GM13977 (cell line): ENCODE results near the gene RGS7.

Experiments used
- DNase-seq: peaks from one replicate; pipeline ENCODE4 v3.0.0; 2012; ENCODE audit warnings: low spot score
- in situ Hi-C: fragments of 300-500 bp; cut with MboI; formaldehyde crosslinking; loops from one replicate; pipeline ENCODE4 v1.12.0; 2022; ENCODE audit warnings: low sequenced_read_pairs, low pct_unique_long_range_greater_than_20kb, mixed read lengths, inconsistent platforms; ENCODE audit not compliant: unreplicated experiment
- TF ChIP-seq, protein P1 (sequence below): IDR thresholded peaks from 2 replicates; pipeline ENCODE4 v1.5.1; 2012; ENCODE audit warnings: mild to moderate bottlenecking, control low read depth; ENCODE audit not compliant: insufficient read depth; ENCODE audit errors: extremely low read depth, missing control alignments

RGS7 gene

DNA sequence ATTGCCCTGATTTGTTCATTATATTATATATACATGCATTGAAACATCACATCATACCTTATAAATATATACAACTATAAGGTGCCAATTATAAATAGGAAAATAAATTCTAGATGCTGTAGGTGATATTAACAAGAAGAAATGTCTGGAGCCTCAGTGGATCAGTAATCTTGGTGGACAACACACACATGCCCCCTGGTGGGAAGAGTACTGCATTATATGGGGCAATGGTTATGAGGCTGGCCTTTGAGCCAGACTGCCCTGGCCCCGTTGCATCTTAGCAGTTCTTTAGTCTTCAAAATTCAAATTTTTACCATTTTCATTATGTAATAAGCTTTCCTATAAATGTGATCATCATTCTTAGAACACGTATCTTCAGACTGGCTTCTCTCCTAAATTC, 410.1 kb downstream of the RGS7 start:
- TF ChIP-seq, protein P1, sequence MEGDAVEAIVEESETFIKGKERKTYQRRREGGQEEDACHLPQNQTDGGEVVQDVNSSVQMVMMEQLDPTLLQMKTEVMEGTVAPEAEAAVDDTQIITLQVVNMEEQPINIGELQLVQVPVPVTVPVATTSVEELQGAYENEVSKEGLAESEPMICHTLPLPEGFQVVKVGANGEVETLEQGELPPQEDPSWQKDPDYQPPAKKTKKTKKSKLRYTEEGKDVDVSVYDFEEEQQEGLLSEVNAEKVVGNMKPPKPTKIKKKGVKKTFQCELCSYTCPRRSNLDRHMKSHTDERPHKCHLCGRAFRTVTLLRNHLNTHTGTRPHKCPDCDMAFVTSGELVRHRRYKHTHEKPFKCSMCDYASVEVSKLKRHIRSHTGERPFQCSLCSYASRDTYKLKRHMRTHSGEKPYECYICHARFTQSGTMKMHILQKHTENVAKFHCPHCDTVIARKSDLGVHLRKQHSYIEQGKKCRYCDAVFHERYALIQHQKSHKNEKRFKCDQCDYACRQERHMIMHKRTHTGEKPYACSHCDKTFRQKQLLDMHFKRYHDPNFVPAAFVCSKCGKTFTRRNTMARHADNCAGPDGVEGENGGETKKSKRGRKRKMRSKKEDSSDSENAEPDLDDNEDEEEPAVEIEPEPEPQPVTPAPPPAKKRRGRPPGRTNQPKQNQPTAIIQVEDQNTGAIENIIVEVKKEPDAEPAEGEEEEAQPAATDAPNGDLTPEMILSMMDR: peak; percentile 44
- in situ Hi-C loops: no loop called here

DNA sequence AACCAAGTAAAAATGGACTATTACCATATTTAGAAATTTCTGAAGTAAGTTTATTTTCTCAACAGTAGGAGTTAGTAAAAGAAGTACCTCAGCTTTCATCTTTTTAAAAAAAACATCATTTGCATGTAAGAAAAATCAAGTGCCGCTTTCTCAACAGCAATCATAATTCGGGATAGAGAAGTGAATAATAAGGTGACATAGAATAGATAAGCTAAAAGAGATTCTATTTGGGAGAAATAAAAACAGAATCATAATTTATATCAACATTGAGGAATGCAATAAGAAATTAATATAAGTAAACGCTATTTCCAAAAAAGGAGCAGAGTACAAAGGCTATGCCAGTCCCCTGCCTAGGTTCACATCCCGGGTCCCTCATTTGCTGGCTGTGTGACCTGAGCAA, 414.1 kb downstream of the RGS7 start:
- in situ Hi-C loops: no loop called here
- TF ChIP-seq, protein P1: no peak
- DNase-seq: no peak

More for the DNA sequence above, 410.1 kb downstream of the RGS7 start:
- peak; percentile 31 for DNase-seq

DNA sequence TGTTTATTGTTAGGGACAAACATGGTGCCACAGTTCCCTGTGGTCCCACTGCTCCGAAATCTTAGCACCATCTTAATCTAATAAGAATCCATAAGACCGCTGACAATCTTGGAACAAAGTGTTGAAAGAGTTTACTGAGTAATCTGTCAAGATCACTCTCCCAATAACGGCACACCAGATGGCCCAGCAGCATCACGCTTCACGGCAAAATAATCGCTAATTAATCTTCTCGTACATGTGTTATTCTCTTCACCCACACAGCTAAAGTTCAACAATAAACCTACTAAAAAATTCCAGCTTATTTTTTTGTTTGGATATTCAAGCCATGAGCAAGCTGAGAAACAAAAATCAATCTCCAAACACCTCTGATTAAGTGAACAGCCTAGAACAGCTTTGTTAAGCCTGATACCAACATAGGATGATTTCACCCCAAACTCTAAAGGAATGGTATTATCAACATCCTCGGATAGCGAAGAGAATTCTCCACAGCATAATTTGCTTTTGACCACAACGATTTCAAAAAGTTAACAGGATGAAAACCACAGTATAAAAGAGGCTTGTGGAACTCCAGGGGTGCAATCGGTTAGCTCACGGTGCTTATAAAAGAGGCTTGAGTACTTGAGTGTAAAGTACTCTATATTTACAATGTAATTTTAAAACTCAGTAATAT, 415.2 kb downstream of the RGS7 start:
- no peak for DNase-seq
- TF ChIP-seq, protein P1: no peak
- in situ Hi-C loops: no loop called here

DNA sequence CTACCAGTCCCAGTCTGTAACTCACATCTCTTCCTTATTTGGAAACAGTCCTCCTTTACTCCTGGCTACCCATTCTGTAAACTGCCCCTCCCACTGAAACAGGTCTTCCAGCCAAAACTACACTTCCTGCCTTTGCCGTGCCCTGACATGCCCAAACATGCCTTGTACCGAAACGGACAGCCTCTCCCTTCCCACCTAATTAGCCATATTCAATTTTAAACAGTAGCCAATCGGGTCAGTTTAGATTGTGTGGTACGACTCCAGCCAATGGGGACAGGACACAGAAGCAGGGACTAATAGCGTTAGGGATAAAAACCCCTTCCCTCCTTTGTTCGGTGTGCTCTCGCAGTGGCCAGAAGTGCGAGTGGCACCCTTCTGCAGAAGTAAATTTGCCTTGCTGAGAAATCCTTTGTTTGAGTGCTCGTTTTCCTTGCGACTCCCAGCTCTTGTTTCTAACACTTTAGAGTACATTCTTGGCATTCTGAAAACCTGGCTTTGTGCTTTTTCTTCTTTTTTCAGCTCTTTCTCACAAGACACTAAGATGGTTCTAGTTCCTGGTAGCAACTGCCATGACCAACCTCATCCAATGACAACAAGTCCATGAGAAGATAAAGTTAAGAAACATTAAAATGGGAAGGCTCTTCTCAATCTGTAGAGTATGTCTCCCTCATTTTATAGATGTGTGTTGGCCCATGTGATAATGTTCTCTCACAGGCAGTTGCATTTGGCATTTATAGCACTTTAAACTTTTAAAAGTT, 419.9 kb downstream of the RGS7 start:
- no peak for DNase-seq
- in situ Hi-C loops: no loop called here
- TF ChIP-seq, protein P1: no peak

DNA sequence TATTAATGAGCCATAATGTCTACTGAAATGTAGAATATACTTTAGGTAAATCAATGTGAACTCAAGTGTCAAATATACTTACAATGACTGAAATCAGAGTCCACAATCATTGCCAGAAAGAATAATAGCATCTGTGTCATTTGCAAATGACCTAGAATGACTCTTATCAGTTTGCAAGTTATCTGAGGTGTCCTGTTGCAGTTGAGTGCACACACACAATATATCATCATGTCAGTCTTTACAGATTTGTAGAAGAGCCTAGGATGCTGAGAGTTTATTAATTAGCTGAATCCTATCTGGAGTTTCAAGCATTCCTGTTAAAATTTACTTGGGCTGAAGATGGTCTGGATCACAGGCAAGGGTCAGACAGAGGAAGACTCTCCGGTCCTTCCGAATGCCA, 421.1 kb downstream of the RGS7 start:
- TF ChIP-seq, protein P1: no peak
- DNase-seq: no peak
- in situ Hi-C loops: no loop called here

DNA sequence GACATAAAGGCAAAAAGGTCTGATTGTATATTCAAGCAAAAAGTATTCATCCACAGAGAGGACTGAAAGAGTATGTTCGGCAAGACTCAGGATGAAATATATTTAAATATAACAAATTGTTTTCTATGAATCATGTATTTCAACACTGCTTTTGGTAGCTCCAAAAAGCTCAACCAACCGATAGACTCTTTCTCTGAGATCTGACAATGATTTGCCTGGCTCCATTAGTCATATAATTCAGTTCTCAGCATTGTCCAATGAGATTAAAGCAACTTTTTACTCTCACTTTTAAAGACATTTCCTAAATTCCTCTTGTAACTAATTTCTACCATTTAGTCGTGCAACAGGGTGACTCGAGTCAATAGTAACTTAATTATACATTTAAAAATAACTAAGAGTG, 426.0 kb downstream of the RGS7 start:
- in situ Hi-C loops: no loop called here
- TF ChIP-seq, protein P1: no peak
- no peak for DNase-seq
